ENCODE measurements around the gene DUSP10.

- TF ChIP-seq EP300 (IDR thresholded peaks at IDR 0.05) (no peak), CTCF (IDR thresholded peaks at IDR 0.05) (no peak)
Observed at GRCh38 chr1:221683681-221684080, 58.2 kb downstream of the DUSP10 start.
